Fibroblast of skin of abdomen (primary cell): Measurements from ENCODE around the gene MIEN1.
A peak's percentile ranks its signal among the peaks of the same experiment; 100 is the strongest.
"Not testable (repeated sequence)": the region's sequence is repeated elsewhere in the genome, so short reads cannot be mapped to it uniquely, and the experiment has no call there.

ENCODE experiments used
- DNase-seq: peaks from one replicate; pipeline ENCODE4 v3.0.0-alpha.2; 2013

Gene MIEN1

GRCh38 chr17:39715375-39716072, 14.8 kb downstream of the MIEN1 start:
- DNase-seq, result no peak

GRCh38 chr17:39714234-39714633, 16.1 kb downstream of the MIEN1 start:
- no peak for DNase-seq

GRCh38 chr17:39711851-39712250, 18.5 kb downstream of the MIEN1 start:
- no peak for DNase-seq

- not testable (repeated sequence) for DNase-seq
Measured at GRCh38 chr17:39711071-39711470, 19.3 kb downstream of the MIEN1 start.

- DNase-seq, result no peak
Measured at GRCh38 chr17:39709998-39710964, 20.1 kb downstream of the MIEN1 start.

- no peak for DNase-seq
Measured at GRCh38 chr17:39709319-39709997, 20.9 kb downstream of the MIEN1 start.

GRCh38 chr17:39706921-39707337, 23.4 kb downstream of the MIEN1 start:
- DNase-seq, result no peak

- no peak for DNase-seq
Measured at GRCh38 chr17:39706383-39706782, 23.9 kb downstream of the MIEN1 start.

GRCh38 chr17:39705786-39706348, 24.5 kb downstream of the MIEN1 start:
- no peak for DNase-seq

GRCh38 chr17:39704821-39705551, 25.3 kb downstream of the MIEN1 start:
- DNase-seq, result no peak

GRCh38 chr17:39703913-39704312, 26.4 kb downstream of the MIEN1 start:
- DNase-seq, result no peak

GRCh38 chr17:39702901-39703893, 27.1 kb downstream of the MIEN1 start:
- DNase-seq, result no peak

GRCh38 chr17:39701784-39702422, 28.4 kb downstream of the MIEN1 start:
- no peak for DNase-seq

GRCh38 chr17:39701012-39701783, 29.1 kb downstream of the MIEN1 start:
- no peak for DNase-seq

GRCh38 chr17:39700148-39700987, 30.0 kb downstream of the MIEN1 start:
- peak; percentile 16 for DNase-seq

- peak; percentile 79 for DNase-seq
Measured at GRCh38 chr17:39699818-39700147, 30.5 kb downstream of the MIEN1 start, which contains the start of gene ERBB2. Gene ERBB2, plus strand, starts transcription at chr17:39700064. Its CDS starts 175 bp downstream, at chr17:39700239.

GRCh38 chr17:39699157-39699817, 31.0 kb downstream of the MIEN1 start:
- not testable (repeated sequence) for DNase-seq

- no peak for DNase-seq
Measured at GRCh38 chr17:39697961-39698360, 32.4 kb downstream of the MIEN1 start.
